Heart left ventricle (tissue), 13 donors: ENCODE data around the gene CIAO3.

Experiments
- CTCF ChIP-seq, 12 donors: fragments of 200-600 bp; sonication (generic) in 4 of 12; IDR thresholded peaks; one replicate each; pipeline versions ENCODE4 v1.5.0 to v1.8.0; 2018 to 2022; ENCODE audit warnings: antibody characterized with exemption in 12 of 12, mild to moderate bottlenecking in 5 of 12
- POLR2A ChIP-seq, 2 donors: fragments of 450-650 bp; IDR thresholded peaks; one replicate each; pipeline ENCODE4 v1.6.1; 2017; ENCODE audit warnings: antibody characterized with exemption in 2 of 2, mild to moderate bottlenecking in 2 of 2, moderate library complexity in 2 of 2
- donor health status: ischemic (EF 13 %, LVEDD 7.1; RV severe dilation, severe dysfunction).
- donor health status: DM: no; HTN: yes; CAD: no.
- donor health status: DM: no; HTN: no; CAD: no.
- donor health status: ischemic (EF 25% LVEDD 6.9; RV normal size, moderate dysfunction).
- donor health status: ischemic (EF 25% LVEDD 5.7; RV mildly dilated, moderate dysfunction).
- donor health status: ischemic (EF 35%, LVEDD 5.7; RV mildly dilated, moderate dysfunction).
- donor health status: nonischemic (EF 11% LVEDD 7.7; RV severe dilation, severe dysfunction).
- donor health status: DM: yes; HTN: yes; CAD: no.
- donor health status: PGD.
- donor health status: ischemic (EF 29% LVEDD 5.4; RV normal size, mild dysfunction).
- donor health status: nonischemic (EF 23%, LVEDD 6.1; RV moderate dilation, normal function).

- TF ChIP-seq CTCF (IDR thresholded peaks at IDR 0.05) (no peak), POLR2A (IDR thresholded peaks at IDR 0.05) (no peak)
Observed at GRCh38 chr16:732936-733335, 7.9 kb downstream of the CIAO3 start.
